Glomerular endothelial cell (primary cell): ENCODE data around the gene C22orf23. TPM values are rescaled to one million over a fixed set of nuclear protein-coding genes. Genes with fewer than 3 reads are reported as not detected.

Experiments
- DNase-seq: peaks from one replicate; pipeline ENCODE4 v3.0.0-alpha.2; 2011; ENCODE audit warnings: low read depth, low spot score; ENCODE audit errors: extremely low read depth
- total RNA-seq: library from RNA; depleted of rRNA; stranded (reverse); fragments of >200 nt; gene quantifications from 2 replicates; pipeline ENCODE4 v1.2.3, GENCODE V29; 2015

C22orf23 gene
- total RNA-seq: 0.41 TPM in 1 of 2 replicates, not detected in the other

DNA sequence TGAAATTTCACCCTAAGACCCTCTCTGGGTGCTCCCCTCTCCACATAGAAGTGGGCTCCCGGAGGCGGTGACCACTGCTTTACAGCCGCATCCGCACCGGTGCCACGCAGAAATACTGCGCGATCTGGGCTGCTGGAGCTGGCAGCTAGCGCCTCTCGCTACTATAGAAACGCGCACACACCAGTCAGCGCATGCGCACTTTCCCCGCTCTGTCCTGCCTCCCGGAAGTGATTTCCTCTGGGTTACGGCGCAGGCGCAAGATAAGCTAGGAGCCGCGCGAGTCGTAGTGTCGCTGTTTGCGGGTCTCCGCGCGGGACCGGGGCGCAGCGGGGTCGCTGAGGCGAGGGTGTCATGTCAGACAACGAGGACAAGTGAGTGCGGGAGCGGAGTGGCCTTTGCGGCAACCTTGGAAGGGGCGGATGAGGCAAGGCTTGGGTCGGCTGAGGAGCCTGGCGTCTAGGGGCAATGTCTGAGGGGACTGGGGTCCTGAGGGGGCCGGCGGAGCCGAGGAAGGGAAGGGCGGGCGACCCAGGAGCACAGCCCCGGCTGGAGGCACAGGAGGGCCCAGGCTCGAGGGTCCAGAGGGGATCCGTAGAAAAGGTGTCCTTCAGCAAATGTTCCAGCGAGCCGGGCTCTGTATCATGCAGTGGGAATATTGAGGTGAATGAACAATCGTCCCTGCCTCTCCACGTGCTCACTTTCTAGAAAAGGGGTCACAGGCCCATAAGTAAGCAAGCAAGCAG lies at the start of gene C22orf23, which contains the start of gene POLR2F:
Gene C22orf23 (minus strand): TSS at position 165 of the 743 bp plus-strand sequence. CDS start 452 bp downstream, outside the sequence.
Gene POLR2F (plus strand): TSS at position 263 of the 743 bp plus-strand sequence. CDS start 89 bp downstream, at position 352.
- peak; percentile 75 for DNase-seq

DNA sequence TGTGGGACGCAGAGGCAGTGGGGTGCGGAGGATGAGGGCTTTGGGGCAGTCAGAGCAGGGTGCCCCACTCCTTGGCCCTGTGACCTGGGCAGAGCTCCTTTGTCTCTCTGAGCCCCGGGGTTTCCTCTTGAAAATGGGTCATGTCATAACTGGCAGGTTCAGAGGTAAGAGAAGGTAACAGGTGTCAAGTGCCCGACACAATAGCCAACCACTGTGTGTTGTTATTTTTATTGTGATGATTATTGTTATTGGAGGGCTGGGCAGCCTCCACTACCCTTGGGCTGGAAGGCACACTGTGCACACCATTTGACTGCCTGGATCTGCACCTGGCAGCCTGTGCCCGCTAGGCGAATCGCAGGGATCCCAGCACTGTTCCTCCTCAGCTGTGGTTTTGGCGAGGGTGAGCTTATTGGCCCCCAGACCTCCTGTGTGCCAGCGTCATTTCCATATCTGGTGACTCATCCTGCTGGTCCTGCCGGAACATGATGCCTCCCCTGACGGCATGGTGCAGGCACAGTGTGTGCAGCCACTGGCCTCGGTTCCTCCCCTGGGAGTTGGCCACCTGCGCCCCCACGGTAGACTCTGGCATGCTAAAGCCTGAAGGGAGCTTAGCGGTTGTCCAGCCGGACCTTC lies 46.4 kb upstream of the C22orf23 start:
- DNase-seq: no peak

DNA sequence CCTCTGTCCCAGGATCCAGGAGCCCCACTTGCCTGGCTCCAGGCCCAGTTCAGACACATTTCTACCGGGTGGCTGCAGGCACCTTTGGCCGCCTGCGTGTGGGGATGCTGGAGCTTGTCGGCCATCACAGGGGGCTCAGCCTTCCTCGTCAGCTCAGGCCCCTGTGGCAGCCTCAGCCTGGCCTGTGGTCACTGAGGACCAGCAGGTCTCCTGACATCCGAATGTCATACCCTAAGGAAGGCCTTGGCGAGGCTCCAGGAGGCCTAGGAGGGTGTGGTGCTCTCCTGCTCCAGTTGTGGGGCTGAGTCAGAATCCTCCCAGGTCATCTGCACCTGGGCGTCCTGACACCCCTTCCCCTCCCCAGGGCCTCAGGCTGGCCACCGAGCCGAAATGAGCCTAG lies 45.8 kb upstream of the C22orf23 start:
- no peak for DNase-seq

DNA sequence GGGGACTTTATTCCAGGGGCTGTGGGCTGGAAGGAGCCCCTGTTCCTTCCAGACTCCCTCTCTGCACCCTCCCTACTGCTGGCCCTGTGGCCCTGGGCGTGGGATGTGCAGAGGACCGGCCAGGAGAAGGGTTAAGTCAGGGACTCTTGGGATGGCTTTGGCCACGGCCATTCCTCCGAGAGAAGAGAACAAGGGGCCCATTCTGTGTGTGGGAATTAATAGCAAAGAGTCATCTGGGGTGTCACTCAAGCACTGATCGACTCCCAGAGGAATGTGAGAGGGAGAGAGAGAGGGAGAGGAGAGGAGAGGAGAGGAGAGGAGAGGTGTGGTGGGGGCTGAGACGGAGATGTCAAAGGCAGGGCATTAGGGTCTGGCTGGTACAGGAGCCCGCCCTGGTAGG lies 45.1 kb upstream of the C22orf23 start:
- DNase-seq: no peak

DNA sequence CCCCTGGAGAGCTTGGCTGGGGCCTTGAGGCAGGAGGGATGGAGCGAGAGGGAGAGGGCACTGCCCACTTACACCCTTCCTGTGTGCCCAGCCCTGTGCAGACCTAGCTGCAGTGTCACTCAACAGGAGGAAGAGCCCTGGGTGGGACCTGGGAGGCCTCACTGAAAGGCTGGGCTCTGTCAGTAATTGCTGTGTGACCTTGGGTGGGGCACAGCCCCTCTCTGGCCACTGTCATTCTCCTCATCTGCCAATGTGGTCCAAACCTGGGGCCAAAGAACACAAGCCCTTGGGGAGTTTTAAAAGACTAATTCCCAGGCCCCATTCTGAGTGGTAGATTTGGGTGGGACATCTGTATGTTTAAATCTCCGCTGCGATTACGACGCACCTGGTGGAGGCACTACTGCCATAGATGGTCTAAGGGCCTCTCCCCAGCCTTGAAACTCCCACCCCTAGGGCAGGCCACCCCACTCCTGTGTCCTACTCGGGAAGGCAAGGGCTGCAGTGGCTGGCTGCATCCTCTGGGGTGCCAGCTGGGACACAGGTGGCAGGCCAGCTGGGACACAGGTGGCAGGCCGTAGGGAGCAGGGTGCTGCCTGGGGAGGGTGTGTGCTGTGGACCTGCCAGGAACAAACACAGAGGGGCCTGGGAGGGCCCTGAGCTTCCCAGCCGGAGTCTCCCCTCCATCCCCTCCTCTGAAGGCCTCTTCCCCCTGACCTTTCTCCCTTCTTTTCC lies 43.3 kb upstream of the C22orf23 start:
- no peak for DNase-seq

DNA sequence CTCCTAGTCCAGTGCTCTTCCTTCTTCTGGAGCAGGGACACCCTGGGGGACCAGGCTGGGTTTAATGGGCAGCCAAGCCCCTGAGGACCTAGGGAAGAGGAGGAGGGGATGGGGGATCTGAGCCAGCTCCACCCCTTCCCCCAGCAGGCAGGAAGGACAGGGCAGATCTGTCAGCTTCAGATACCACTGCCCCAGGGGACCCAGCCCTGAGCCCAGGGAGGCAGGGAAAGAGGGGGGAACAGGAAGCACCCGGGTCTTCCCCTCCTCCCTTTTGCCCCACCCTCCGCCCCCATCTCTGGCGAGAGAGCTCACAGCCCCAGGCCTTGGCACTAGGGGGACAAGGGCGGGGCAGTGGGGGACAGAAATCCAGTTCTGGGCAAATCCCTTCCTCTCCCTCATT lies 42.7 kb upstream of the C22orf23 start:
- DNase-seq: no peak

DNA sequence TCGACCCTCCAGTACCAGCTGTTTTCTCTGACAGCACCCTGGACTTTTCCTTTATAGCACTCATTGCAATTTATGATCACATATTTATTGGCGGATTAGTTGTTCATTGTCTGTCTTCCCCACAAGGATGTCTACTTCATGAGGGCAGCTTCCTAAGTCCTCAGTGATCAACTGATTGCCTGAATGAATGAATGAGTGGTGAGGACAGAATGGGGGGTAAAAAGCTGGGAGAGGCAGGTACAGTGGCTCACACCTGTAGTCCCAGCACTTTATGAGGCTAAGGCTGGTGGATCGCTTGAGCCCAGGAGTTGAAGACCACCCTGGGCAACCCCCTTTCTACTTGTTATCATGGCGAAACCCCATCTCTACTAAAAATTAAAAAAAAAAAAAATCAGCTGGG lies 42.1 kb upstream of the C22orf23 start:
- no peak for DNase-seq

DNA sequence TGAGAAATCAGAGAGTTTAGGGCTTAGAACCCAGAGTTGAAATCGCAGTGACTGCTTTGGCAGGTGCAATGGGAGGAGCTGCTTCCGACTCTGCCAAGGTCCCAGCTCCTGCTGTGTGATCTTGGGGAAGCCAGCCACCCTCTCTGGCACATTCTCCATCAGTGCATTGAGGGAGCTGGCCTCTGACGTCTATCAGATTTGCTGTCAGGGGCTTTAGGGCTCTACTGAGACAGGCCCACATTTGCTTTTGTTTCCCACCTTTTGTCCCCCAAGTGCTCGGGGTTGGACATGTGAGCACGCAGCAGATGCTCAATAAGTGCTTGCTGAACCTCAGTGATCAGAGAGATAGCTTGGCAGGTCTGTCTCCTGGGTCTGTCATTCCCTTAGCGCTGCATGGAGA lies 41.6 kb upstream of the C22orf23 start:
- DNase-seq: no peak

DNA sequence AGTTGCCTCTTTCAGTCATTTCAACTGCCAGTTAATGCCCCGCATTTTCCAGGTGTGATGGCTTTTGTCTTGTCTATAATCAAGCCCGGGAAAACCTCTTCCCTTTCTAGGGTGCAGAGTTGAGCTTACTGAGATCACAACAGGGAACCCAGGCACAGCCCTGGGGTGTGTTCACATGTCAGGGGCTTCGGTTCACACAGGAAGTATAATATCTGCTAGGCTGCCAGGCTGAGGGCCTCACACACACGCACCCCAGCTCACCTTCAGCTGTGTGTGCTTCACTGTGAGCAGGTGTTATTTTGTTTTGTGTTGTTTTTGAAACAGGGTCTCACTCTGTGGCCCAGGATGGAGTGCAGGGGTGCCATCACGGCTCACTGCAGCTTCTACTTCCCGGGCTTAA lies 40.6 kb upstream of the C22orf23 start:
- no peak for DNase-seq

DNA sequence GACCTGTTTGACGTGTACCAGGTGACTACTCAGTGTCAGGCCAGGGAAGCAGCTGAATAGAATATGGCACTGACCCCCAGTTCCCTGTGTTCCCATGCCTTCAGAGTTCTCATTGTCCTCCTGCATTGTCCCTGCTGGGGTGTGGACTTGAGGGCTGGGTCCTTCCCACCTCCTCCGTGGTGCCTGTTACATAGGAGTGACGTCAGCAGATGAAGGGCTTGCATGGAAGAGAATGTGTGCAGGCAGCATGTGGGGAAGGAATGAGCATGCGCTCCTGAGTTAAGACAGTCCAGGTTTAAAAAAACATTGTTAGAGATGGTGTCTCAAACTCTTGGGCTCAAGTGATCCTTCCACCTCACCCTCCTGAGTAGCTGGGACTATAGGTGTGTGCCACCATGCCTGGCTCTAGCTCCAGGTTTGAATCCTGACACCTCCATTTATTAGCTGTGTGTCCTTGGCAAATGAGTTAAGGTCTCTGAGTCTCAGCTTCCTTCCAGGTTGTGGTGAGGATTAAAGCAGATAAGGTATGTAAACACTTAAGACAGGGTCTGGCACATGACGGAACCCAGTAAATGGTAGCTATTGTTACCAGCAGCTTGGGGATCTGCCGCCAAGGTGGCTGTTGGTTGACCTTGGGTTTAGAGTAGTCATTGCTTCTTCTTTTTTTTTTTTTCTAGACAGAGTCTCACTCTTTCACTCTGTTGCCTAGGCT lies 38.5 kb upstream of the C22orf23 start:
- no peak for DNase-seq

DNA sequence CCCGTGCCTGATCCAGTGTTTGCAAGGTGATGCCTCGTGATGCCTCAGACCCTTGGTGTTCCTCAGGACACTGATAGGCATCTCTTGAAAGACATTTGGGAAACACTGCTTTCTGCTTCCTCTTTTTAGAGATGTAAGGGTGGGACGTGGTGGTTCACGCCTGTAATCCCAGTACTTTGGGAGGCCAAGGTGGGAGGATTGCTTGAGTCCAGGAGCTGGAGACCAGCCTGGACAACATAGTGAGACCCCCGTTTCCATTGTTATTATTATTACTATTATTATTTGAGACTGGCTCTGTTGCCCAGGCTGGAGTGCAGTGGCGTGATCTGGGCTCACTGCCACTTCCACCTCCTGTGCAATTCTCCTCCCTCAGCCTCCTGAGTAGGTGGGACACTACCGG lies 37.5 kb upstream of the C22orf23 start:
- DNase-seq: no peak

DNA sequence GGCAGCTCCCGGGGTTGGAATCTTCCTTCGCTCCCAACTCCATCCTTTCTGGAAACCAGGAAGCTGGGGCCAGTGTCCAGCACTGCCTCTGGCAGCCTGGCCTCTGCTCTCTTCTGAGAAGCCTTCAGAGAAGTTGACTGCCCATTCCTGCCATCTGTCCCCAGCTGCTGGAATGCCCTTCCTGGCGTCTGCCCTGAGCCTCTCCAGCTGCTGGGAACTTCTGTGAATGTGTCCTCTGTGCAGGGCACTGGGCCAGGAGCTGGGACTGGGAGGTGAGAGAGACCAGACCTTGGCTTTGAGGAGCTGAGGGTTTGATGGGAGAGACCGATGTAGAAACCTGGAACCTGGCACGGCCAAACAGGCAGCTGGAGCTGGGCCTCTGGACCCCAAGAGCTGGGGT lies 36.9 kb upstream of the C22orf23 start:
- no peak for DNase-seq

DNA sequence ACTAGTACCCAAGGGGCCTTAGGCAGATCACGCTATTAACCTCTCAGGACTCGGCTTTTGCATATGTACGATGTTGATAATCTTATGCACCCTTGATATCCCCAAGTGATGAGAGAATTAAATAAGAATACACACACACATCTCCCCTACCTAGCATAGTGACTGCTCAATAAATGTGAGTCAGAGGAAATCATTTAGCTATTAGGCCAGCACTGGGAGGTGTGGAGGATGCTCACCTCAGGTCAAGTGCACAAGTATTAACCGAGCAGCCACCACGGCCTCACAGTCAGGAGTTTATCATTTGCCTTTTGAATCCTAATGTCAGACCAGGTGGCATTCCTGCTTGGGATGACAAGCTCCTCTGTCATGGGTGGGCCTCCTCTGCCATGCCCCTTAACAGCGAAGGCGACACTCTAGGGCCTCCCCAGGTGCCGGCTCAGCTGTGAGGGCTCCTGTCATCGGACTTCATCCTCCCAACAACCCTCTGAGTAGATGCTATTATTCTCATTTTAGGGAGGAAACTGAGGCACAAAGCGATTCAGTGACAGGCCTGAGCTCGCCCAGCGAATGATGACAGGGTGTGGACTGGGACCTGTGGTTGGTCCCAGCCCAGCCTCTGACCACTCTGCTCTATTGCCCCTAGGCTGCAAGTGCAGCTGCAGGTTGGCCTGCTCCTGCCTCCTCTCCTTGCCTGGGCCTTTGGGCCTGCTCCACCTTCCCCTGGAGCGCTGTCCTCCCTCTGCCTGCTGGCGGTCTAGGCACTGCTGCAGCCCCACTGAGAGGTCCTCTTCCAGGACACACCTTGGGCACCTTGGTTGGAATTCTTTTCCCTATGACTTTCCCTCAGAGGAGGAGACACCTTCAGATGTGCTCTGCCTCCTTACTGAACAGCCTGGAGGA lies 36.0 kb upstream of the C22orf23 start:
- no peak for DNase-seq

DNA sequence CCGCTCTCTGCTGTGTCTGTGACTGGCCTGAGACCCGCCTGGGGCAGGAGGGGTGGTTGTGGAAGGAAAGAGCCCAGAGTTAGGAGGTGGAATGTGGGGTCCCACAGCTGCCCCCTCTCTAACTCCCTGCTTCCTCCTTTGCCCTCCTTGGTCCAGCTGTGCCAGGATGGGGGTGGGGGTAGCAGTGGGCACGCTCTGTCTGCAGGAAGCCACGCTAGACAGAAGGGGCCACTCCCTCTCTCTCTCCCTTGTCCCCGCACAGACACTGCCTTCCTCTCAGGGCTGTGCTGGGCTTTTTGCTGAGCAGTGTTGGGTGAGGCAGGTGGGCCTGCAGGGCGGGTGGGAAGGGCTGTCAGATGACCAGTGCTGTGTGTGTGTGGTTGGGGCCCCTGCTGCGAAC lies 33.0 kb upstream of the C22orf23 start:
- DNase-seq: no peak

DNA sequence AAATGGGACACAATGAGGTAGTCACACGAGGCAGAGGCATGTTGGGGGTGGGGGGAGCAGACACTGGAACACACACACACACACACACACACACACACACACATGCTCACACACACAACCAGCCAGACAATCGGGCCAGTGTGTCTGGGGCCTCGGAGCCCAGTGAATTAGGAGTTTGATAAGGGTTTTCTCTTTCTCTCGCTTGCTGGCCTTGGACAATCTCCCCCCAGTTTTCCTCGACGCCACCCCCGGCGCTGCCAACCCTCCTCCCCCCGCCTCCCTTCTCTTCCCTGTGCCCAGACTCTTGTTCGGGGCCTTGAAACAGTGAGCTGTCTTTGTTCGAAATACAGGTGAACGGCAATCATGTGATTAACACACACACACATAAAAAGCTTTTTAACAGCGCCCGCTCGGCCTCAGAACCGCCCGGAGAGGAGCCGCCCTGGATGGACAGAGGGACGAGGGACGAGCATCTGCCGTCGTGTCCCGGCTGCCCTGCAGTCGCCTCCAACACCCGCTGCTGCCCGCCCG lies 32.4 kb upstream of the C22orf23 start:
- DNase-seq: no peak

DNA sequence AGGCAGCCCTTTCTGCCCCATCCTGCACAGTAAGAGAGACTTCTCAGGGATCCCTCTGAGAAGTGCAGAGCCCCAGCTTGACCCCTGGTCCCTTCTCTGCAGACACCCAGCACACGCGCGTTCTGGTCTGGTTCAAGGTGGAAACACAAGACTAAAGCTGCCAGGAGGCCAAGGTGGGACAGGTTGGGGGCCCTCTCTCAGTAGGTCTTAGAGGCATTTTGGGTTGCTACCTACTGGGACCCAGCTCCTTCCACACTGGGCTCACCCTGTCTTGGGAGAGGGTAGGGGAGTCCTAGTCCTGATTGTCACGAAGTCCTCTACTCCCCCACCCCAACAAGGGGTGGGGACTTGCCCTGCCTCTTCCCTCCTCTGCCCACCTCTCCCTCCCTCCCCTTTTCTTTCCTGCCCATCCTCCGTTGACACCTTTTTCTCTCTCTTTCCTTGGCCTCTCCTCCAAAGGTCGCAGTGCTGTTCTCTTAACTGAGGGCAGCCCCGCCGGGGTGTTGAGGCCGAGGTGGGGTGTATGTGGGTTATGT lies 31.7 kb upstream of the C22orf23 start:
- no peak for DNase-seq

DNA sequence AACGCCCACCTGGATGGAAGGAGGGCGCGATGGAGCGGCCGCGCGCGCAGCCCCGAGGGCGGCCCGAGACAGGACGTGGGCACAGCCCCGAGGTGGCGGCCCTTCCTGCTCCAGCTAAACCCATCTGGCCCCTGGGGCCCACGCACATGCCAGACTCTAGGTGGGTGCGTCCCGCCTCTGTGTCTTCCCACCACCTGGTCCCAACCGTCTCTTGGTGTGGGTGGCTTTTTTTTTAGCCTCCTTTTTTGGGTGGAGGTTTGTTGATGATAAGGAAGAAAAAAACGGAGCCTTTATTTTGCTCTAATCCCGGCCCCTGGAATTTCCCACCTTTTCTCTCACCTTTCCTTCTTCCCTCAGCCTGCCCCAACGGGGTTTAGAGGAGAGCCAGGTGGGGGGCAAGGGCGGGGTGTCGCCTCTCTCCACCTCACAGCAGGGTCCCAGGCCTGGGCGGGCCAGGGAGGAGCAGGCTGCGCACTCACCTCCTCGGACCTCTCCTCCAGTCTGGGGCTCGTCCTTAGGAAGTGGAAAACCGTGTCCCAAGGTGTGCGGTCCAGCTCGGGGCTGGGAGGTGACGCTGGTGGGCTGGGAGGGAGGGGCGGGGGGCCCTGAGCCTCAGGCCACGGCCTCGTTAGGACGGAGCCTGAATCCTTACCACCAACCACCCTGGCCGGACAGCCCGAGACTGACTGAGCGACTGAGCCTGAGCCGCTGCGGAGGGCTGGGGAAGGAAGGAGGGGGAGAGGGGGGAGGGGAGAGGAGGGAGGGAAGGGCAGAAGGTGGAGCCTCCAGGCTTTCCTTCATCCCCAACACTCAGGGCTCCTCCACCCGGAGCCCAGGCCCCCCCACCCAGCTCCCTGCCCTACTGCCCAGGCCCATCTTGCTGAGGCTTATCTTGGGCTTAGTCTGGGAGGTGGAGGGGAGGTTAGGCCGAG lies 30.7 kb upstream of the C22orf23 start, which contains the start of gene SOX10:
Gene SOX10 (minus strand): TSS at position 696 of the 932 bp plus-strand sequence. CDS start 771 bp downstream, outside the sequence.
- no peak for DNase-seq
